ENCODE results near the gene TUBGCP6. TPM values are rescaled to one million over a fixed set of nuclear protein-coding genes. Genes with fewer than 3 reads are reported as not detected.

Gene TUBGCP6
- total and polyA plus RNA-seq, 10 of the 15 experiments (the other 5 are each of a cell fraction or from before 2014, with no cell fraction given) = 0.74 to 41.4 (median 19.4) TPM

DNA sequence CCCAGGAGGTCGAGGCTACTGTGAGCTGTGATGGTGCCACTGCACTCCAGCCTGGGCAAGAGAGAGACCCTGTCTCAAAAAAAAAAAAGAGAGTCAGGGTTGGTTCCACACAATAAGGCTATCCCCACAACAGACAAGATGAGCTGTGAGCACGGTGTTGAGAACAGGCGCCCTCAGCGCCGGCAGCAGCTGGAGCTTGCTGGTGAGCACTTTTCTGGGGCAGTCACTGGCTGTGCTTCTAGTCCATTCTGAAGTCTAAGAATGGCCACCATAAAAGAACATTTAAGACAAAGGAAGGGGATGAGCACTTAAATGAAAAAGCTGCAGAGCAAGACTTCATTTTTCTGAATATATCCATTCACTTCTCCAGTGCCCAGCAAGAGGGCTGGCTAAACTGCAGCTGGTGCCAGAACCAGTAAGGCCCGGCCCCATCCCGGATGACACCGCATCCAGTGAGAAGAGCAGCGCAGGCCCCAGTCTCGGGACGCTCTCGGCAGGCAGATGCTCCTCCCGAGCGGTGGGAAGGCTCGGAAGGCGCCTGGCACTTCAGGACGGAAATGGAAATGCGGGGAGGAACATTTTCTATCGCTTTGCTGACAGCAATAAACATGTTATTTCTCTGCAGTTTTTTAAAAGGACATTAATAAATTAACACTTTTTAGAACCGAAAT, 12.2 kb downstream of the TUBGCP6 start:
- ChIA-PET SMC1A (ENCODE audit: uncharacterized antibody, unreplicated experiment) (interaction anchor here (0.6 kb wide), 1 partner anchor 465 kb away, joined by 4 read pairs; no protein-coding TSS in a partner anchor), POLR2A (no interaction called here), CTCF (interaction anchor here (1.2 kb wide), 1 partner anchor 8 kb away, joined by 4 read pairs; no protein-coding TSS in a partner anchor), RAD21 (ENCODE audit: unreplicated experiment) (interaction anchor here (0.6 to 0.7 kb wide), 2 partner anchors 11 to 78 kb away, joined by 3 read pairs; no protein-coding TSS in a partner anchor)
- FAIRE-seq = no peak
- intact Hi-C loops (cut with micrococcal nuclease; ENCODE audit: unreplicated experiment) = no loop called here
- no peak for ATAC-seq
- no peak overlapping the region for H2AFZ ChIP-seq (ENCODE audit: control insufficient read depth, low read depth, low read length)
- no peaks in the 10 kb centered on the region for H3K9me3 ChIP-seq (replicated peaks; ENCODE audit: control insufficient read depth, insufficient read depth, low read length)
- no peak overlapping the region for H3K4me2 ChIP-seq (ENCODE audit: control insufficient read depth, insufficient read depth)
- H3K4me1 ChIP-seq (ENCODE audit: control insufficient read depth, insufficient read depth, low read length) = no peaks in the 10 kb centered on the region
- WGBS (ENCODE audit: insufficient coverage, insufficient replicate concordance, low lambda C conversion rate, missing lambda C conversion rate) = 96% methylated on average over 20 of the region's 20 CpGs
- H3K27me3 ChIP-seq (replicated peaks in 1 of 2; ENCODE audit: control insufficient read depth in 2 of 2, insufficient read depth in 2 of 2, low read length in 1 of 2) = no peaks in the 10 kb centered on the region
- no peak overlapping the region for H3K27ac ChIP-seq (ENCODE audit: control insufficient read depth, insufficient read depth)
- H3K79me2 ChIP-seq (ENCODE audit: control insufficient read depth, insufficient read depth, low read length) = peaks cover 9% of the 10 kb centered on the region
- in situ Hi-C loops (cut with MboI) = no loop called here
- no TSS peak for BruUV-seq (replicated peaks)
- H3K4me3 ChIP-seq = no peak overlapping the region
- DNase-seq (ENCODE audit: low read depth, low spot score) = no peak
- H3K9ac ChIP-seq (ENCODE audit: control insufficient read depth, insufficient read depth, low read length) = no peak overlapping the region
- no peaks in the 10 kb centered on the region for H4K20me1 ChIP-seq (ENCODE audit: control insufficient read depth, insufficient read depth)
- H3K36me3 ChIP-seq (ENCODE audit: control insufficient read depth in 2 of 2, insufficient read depth in 2 of 2, low read length in 1 of 2) = peaks cover 0 to 8% of the 10 kb centered on the region in 2 experiments; a peak in 3 of 4 replicates
- TF ChIP-seq PAX8 (IDR thresholded peaks at IDR 0.05) (no peak), CBFB (IDR thresholded peaks at IDR 0.05; ENCODE audit: low read depth) (no peak), MXI1 (IDR thresholded peaks at IDR 0.05; ENCODE audit: low read depth, low read length) (no peak), RAD51 (IDR thresholded peaks at IDR 0.05) (no peak), GATAD2B (conservative IDR thresholded peaks at IDR 0.05; ENCODE audit: low read depth) (no peak), NBN (IDR thresholded peaks at IDR 0.05) (no peak), TCF3 (IDR thresholded peaks at IDR 0.05; ENCODE audit: borderline replicate concordance, insufficient read depth, low read depth, low read length) (no peak), POLR2AphosphoS2 (IDR thresholded peaks at IDR 0.05; ENCODE audit: low read depth, low read length) (no peak), ZNF24 (IDR thresholded peaks at IDR 0.05) (no peak), MEF2B (IDR thresholded peaks at IDR 0.05; ENCODE audit: partially characterized antibody, poor library complexity, severe bottlenecking) (no peak), SPI1 (IDR thresholded peaks at IDR 0.05; ENCODE audit: borderline replicate concordance, insufficient read depth, low read depth, low read length) (no peak), SUZ12 (IDR thresholded peaks at IDR 0.05; ENCODE audit: unreplicated experiment) (no peak), STAT3 (IDR thresholded peaks at IDR 0.05; ENCODE audit: low read depth, low read length) (no peak)
- TF ChIP-seq, protein P1, sequence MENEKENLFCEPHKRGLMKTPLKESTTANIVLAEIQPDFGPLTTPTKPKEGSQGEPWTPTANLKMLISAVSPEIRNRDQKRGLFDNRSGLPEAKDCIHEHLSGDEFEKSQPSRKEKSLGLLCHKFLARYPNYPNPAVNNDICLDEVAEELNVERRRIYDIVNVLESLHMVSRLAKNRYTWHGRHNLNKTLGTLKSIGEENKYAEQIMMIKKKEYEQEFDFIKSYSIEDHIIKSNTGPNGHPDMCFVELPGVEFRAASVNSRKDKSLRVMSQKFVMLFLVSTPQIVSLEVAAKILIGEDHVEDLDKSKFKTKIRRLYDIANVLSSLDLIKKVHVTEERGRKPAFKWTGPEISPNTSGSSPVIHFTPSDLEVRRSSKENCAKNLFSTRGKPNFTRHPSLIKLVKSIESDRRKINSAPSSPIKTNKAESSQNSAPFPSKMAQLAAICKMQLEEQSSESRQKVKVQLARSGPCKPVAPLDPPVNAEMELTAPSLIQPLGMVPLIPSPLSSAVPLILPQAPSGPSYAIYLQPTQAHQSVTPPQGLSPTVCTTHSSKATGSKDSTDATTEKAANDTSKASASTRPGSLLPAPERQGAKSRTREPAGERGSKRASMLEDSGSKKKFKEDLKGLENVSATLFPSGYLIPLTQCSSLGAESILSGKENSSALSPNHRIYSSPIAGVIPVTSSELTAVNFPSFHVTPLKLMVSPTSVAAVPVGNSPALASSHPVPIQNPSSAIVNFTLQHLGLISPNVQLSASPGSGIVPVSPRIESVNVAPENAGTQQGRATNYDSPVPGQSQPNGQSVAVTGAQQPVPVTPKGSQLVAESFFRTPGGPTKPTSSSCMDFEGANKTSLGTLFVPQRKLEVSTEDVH (IDR thresholded peaks at IDR 0.05; ENCODE audit: low read depth, partially characterized antibody) = no peak
- TF ChIP-seq, protein P2, sequence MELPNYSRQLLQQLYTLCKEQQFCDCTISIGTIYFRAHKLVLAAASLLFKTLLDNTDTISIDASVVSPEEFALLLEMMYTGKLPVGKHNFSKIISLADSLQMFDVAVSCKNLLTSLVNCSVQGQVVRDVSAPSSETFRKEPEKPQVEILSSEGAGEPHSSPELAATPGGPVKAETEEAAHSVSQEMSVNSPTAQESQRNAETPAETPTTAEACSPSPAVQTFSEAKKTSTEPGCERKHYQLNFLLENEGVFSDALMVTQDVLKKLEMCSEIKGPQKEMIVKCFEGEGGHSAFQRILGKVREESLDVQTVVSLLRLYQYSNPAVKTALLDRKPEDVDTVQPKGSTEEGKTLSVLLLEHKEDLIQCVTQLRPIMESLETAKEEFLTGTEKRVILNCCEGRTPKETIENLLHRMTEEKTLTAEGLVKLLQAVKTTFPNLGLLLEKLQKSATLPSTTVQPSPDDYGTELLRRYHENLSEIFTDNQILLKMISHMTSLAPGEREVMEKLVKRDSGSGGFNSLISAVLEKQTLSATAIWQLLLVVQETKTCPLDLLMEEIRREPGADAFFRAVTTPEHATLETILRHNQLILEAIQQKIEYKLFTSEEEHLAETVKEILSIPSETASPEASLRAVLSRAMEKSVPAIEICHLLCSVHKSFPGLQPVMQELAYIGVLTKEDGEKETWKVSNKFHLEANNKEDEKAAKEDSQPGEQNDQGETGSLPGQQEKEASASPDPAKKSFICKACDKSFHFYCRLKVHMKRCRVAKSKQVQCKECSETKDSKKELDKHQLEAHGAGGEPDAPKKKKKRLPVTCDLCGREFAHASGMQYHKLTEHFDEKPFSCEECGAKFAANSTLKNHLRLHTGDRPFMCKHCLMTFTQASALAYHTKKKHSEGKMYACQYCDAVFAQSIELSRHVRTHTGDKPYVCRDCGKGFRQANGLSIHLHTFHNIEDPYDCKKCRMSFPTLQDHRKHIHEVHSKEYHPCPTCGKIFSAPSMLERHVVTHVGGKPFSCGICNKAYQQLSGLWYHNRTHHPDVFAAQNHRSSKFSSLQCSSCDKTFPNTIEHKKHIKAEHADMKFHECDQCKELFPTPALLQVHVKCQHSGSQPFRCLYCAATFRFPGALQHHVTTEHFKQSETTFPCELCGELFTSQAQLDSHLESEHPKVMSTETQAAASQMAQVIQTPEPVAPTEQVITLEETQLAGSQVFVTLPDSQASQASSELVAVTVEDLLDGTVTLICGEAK (IDR thresholded peaks at IDR 0.05; ENCODE audit: borderline replicate concordance) = no peak
